Activated CD8-positive, alpha-beta T cell treated with anti-CD3 and anti-CD28 coated beads, Interleukin-2, amount 10 ng/mL, durations not matched to agents 7 days and 5 days (primary cell): ENCODE results near the gene UBAC2. TPM values are rescaled to one million over a fixed set of nuclear protein-coding genes. Genes with fewer than 3 reads are reported as not detected.
A peak's percentile ranks its signal among the peaks of the same experiment; 100 is the strongest.

ENCODE experiments used
- ATAC-seq: fragments of 150-1000 bp; cut with Tn5 transposase; one replicate; pipeline ENCODE4 v1.10.0; 2021; ENCODE audit warnings: moderate library complexity
- CTCF ChIA-PET: fragments of 350-600 bp; sonication (Branson Sonifier 250); formaldehyde crosslinking; loops from one replicate; lab custom pipeline; 2021; ENCODE audit warnings: antibody characterized with exemption; lab: Charles Lee
- POLR2A ChIA-PET: fragments of 350-600 bp; sonication (Branson Sonifier 250); formaldehyde crosslinking; loops from one replicate; lab custom pipeline; 2021; ENCODE audit warnings: antibody characterized with exemption; lab: Charles Lee
- DNase-seq: peaks from one replicate; pipeline ENCODE4 v3.0.0-alpha.2; 2020
- H3K27ac Mint-ChIP-seq: one replicate; pipeline ENCODE4 v1.8.0; 2021; ENCODE audit warnings: mild to moderate bottlenecking, mixed read lengths
- H3K27me3 Mint-ChIP-seq: one replicate; pipeline ENCODE4 v1.8.0; 2021; ENCODE audit warnings: low read depth, mixed read lengths
- H3K36me3 Mint-ChIP-seq: one replicate; pipeline ENCODE4 v1.8.0; 2021; ENCODE audit warnings: low read depth, mixed read lengths
- H3K4me1 Mint-ChIP-seq: one replicate; pipeline ENCODE4 v1.8.0; 2021; ENCODE audit warnings: low read depth, mixed read lengths
- H3K4me3 Mint-ChIP-seq: one replicate; pipeline ENCODE4 v1.8.0; 2021; ENCODE audit warnings: mild to moderate bottlenecking, mixed read lengths
- H3K9me3 Mint-ChIP-seq: one replicate; pipeline ENCODE4 v1.8.0; 2022; ENCODE audit warnings: mixed read lengths; ENCODE audit not compliant: insufficient read depth
- total RNA-seq, 2 experiments: library from RNA; stranded (reverse); gene quantifications; one replicate each; pipeline ENCODE4 v1.2.3, GENCODE V29; 2021

UBAC2 gene
- total RNA-seq, 2 experiments from 2014 or later = 67.4 to 71.2 TPM

GRCh38 chr13:99321709-99322108, 121.1 kb downstream of the UBAC2 start:
- POLR2A ChIA-PET = interaction anchor here (0.8 to 1.5 kb wide), 5 partner anchors 31 to 121 kb away, joined by 3 to 6 read pairs (median 4); partner anchors contain the start of gene UBAC2
- CTCF ChIA-PET = interaction anchor here (0.7 to 2.8 kb wide), 9 partner anchors 15 to 114 kb away, joined by 3 to 14 read pairs (median 5); partner anchors contain the start of gene GPR183
- H3K4me1 Mint-ChIP-seq = peaks cover 65% of the 10 kb centered on the region

GRCh38 chr13:99322297-99323103, 121.8 kb downstream of the UBAC2 start:
- peak; percentile 79 for ATAC-seq
- Mint-ChIP-seq H3K36me3 (peaks cover 59% of the 10 kb centered on the region), H3K4me3 (peak overlapping the region; percentile 51), H3K4me1 (peaks cover 61% of the 10 kb centered on the region), H3K27ac (peak overlapping the region; percentile 89), H3K27me3 (no peaks in the 10 kb centered on the region), H3K9me3 (no peaks in the 10 kb centered on the region)
- CTCF ChIA-PET = interaction anchor here (0.7 to 2.8 kb wide), 7 partner anchors 15 to 113 kb away, joined by 3 to 14 read pairs (median 6); partner anchors contain the start of gene GPR183
- POLR2A ChIA-PET = interaction anchor here (0.8 to 1.5 kb wide), 5 partner anchors 23 to 122 kb away, joined by 3 to 6 read pairs (median 4); partner anchors contain the start of gene UBAC2
- DNase-seq = peak; percentile 40

More at GRCh38 chr13:99321709-99322108, 121.1 kb downstream of the UBAC2 start:
- peaks cover 60% of the 10 kb centered on the region for H3K36me3 Mint-ChIP-seq
- ATAC-seq = no peak
- H3K27ac Mint-ChIP-seq = peak overlapping the region; percentile 89
- no peaks in the 10 kb centered on the region for H3K9me3 Mint-ChIP-seq
- no peaks in the 10 kb centered on the region for H3K27me3 Mint-ChIP-seq
- no peak overlapping the region for H3K4me3 Mint-ChIP-seq
- DNase-seq = no peak

DNA sequence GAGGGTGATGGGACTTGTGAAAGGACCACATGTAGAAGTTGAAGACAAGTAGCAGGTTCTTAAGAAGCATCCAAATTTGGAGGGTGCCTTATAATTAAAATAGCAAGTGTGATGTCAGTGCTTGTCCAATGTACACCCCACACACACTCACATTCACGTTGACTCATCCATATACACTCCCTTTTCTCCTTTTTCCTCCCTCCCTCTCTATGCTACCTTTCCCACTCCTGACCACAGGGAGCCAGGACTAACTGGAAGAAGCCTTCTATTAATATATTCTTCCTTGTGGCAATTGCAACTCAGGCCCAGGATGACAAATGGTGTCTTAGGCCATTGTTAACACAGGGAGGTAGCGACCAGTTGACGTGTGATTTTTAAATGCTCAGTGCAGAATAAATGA, 122.8 kb downstream of the UBAC2 start:
- peaks cover 61% of the 10 kb centered on the region for H3K4me1 Mint-ChIP-seq
- peak overlapping the region; percentile 89 for H3K27ac Mint-ChIP-seq
- no peak overlapping the region for H3K4me3 Mint-ChIP-seq
- ChIA-PET POLR2A (interaction anchor here (0.6 kb wide), 1 partner anchor 955 kb away, joined by 4 read pairs; no protein-coding TSS in a partner anchor), CTCF (interaction anchor here (1.0 to 2.8 kb wide), 5 partner anchors 54 to 147 kb away, joined by 3 to 14 read pairs (median 5); no protein-coding TSS in a partner anchor)
- DNase-seq (no peak), ATAC-seq (no peak)
- H3K27me3 Mint-ChIP-seq = no peaks in the 10 kb centered on the region
- peaks cover 63% of the 10 kb centered on the region for H3K36me3 Mint-ChIP-seq
- H3K9me3 Mint-ChIP-seq = no peaks in the 10 kb centered on the region

GRCh38 chr13:99326012-99326411, 125.4 kb downstream of the UBAC2 start:
- Mint-ChIP-seq H3K27ac (no peak overlapping the region), H3K4me3 (no peak overlapping the region)
- POLR2A ChIA-PET = interaction anchor here (1.7 kb wide), 1 partner anchor 27 kb away, joined by 5 read pairs; no protein-coding TSS in a partner anchor

DNA sequence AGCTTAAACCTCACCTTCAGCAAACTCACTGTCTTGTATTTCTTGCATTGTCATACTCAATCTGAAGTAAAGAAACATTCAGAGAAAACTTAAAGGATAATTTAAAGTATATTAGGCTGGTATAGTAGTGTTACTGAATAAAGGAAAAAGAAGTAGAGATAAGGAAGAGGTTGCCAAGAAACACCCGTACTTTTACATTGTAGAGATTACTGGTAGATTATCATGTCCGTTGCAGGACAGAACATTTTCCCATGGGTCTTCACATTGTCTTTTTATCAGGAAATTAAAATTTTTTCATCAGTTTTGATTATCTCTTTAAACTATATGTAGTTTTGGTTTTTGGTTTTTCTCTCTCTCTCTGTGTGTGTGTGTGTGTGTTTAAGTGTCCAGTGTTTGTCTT, 126.5 kb downstream of the UBAC2 start:
- Mint-ChIP-seq H3K36me3 (peaks cover 79% of the 10 kb centered on the region), H3K27ac (no peak overlapping the region), H3K4me1 (peaks cover 59% of the 10 kb centered on the region), H3K4me3 (no peak overlapping the region), H3K9me3 (no peaks in the 10 kb centered on the region), H3K27me3 (no peaks in the 10 kb centered on the region)
- ATAC-seq (no peak), DNase-seq (no peak)
- ChIA-PET CTCF (interaction anchor here (1.2 to 1.7 kb wide), 2 partner anchors 25 to 54 kb away, joined by 3 to 4 read pairs; no protein-coding TSS in a partner anchor), POLR2A (no interaction called here)

More at GRCh38 chr13:99326012-99326411, 125.4 kb downstream of the UBAC2 start:
- no peaks in the 10 kb centered on the region for H3K27me3 Mint-ChIP-seq
- no peak for ATAC-seq
- H3K4me1 Mint-ChIP-seq = peaks cover 56% of the 10 kb centered on the region
- H3K9me3 Mint-ChIP-seq = no peaks in the 10 kb centered on the region
- peaks cover 74% of the 10 kb centered on the region for H3K36me3 Mint-ChIP-seq
- CTCF ChIA-PET = interaction anchor here (1.0 kb wide), 1 partner anchor 150 kb away, joined by 3 read pairs; no protein-coding TSS in a partner anchor
- no peak for DNase-seq

DNA sequence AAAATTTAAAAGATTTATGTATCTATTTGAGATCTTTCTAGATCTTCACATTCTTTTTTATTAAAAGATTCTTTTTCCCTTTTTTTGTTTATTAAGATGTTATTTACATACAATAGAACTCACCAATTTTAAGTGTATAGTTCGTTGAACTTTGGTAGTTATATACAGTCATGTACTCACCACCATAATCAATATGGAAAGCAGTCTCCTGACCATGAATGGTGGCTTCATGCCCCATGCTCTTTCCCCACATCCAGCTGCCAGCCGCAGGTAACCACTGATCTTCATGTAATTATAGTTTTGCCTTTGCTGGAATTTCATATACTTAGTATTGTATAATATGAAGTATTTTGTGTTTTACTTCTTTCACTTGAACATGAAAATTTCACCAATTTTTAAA, 127.1 kb downstream of the UBAC2 start:
- Mint-ChIP-seq H3K27me3 (no peaks in the 10 kb centered on the region), H3K4me3 (no peak overlapping the region), H3K36me3 (peaks cover 77% of the 10 kb centered on the region)

GRCh38 chr13:99329477-99329876, 128.8 kb downstream of the UBAC2 start:
- CTCF ChIA-PET = interaction anchor here (1.2 to 3.5 kb wide), 6 partner anchors 11 to 107 kb away, joined by 3 to 19 read pairs (median 4); no protein-coding TSS in a partner anchor

More for the DNA sequence above, 127.1 kb downstream of the UBAC2 start:
- Mint-ChIP-seq H3K4me1 (peaks cover 59% of the 10 kb centered on the region), H3K9me3 (no peaks in the 10 kb centered on the region), H3K27ac (no peak overlapping the region)
- CTCF ChIA-PET = interaction anchor here (1.2 to 1.7 kb wide), 3 partner anchors 21 to 53 kb away, joined by 3 to 4 read pairs (median 3); no protein-coding TSS in a partner anchor
- POLR2A ChIA-PET = no interaction called here
- DNase-seq = no peak
- ATAC-seq = no peak

DNA sequence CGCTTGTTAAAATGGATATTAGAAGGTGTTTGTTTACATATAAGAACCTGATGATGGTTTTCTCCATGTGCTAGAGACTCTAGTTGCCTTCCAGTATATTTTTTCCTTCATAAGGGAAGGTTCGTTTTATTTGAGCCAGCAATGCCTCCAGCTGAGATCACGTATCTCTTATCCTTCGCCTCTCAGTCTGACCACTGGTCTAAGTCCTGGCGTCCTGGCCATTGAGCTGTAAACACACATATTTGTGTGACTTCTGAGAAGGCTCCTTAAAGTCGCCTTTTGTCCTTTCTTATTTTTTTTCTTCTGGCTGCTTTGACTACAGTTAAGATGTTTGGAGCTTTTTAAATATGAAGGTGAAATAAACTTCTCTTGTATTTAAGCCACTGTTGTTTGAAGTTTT, 130.3 kb downstream of the UBAC2 start:
- peaks cover 63% of the 10 kb centered on the region for H3K36me3 Mint-ChIP-seq
- H3K9me3 Mint-ChIP-seq = no peaks in the 10 kb centered on the region
- no peak for ATAC-seq
- H3K27ac Mint-ChIP-seq = no peak overlapping the region
- no peaks in the 10 kb centered on the region for H3K27me3 Mint-ChIP-seq
- H3K4me3 Mint-ChIP-seq = no peak overlapping the region
- peaks cover 39% of the 10 kb centered on the region for H3K4me1 Mint-ChIP-seq
- ChIA-PET CTCF (interaction anchor here (1.0 to 3.5 kb wide), 7 partner anchors 9 to 106 kb away, joined by 3 to 19 read pairs (median 4); no protein-coding TSS in a partner anchor), POLR2A (interaction anchor here (0.9 to 1.1 kb wide), 2 partner anchors 10 to 36 kb away, joined by 3 to 4 read pairs; no protein-coding TSS in a partner anchor)
- no peak for DNase-seq

More at GRCh38 chr13:99329477-99329876, 128.8 kb downstream of the UBAC2 start:
- H3K36me3 Mint-ChIP-seq = peaks cover 68% of the 10 kb centered on the region
- POLR2A ChIA-PET = no interaction called here
- no peaks in the 10 kb centered on the region for H3K9me3 Mint-ChIP-seq
- H3K4me1 Mint-ChIP-seq = peaks cover 50% of the 10 kb centered on the region
- no peak overlapping the region for H3K4me3 Mint-ChIP-seq
- H3K27ac Mint-ChIP-seq = no peak overlapping the region
- no peaks in the 10 kb centered on the region for H3K27me3 Mint-ChIP-seq
- DNase-seq (no peak), ATAC-seq (no peak)

GRCh38 chr13:99331881-99332293, 131.2 kb downstream of the UBAC2 start:
- ATAC-seq (peak; percentile 39), DNase-seq (no peak)
- ChIA-PET POLR2A (interaction anchor here (1.1 kb wide), 1 partner anchor 24 kb away, joined by 3 read pairs; no protein-coding TSS in a partner anchor), CTCF (interaction anchor here (1.0 to 3.5 kb wide), 3 partner anchors 17 to 66 kb away, joined by 3 to 19 read pairs (median 4); no protein-coding TSS in a partner anchor)
- Mint-ChIP-seq H3K36me3 (peaks cover 66% of the 10 kb centered on the region), H3K27me3 (no peaks in the 10 kb centered on the region), H3K4me1 (peaks cover 32% of the 10 kb centered on the region), H3K4me3 (no peak overlapping the region), H3K27ac (peak overlapping the region; percentile 36), H3K9me3 (no peaks in the 10 kb centered on the region)

DNA sequence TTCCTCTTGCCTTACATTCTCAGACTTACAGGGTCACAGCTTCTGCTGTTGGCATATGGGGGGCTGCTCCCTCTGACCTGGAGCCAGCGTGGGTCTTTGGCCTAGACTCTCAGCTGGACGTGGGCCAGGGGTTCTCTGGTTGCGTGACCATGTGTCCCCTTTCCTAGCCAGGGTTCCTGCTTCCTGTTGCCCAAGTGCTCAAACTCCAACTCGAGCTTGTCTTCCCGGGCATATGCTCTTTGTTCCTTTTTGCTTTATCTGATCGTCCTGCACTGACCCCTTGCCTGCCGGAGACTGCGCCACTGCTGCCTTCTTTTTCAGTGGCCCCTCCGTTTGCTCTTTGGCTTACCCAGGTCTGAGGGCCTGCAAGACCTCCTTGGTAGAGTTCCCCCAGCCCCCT, 131.8 kb downstream of the UBAC2 start:
- CTCF ChIA-PET = no interaction called here
- no peak overlapping the region for H3K27ac Mint-ChIP-seq
- POLR2A ChIA-PET = interaction anchor here (1.1 kb wide), 1 partner anchor 23 kb away, joined by 3 read pairs; no protein-coding TSS in a partner anchor
- ATAC-seq (no peak), DNase-seq (no peak)
- H3K4me3 Mint-ChIP-seq = no peak overlapping the region
- H3K4me1 Mint-ChIP-seq = peaks cover 30% of the 10 kb centered on the region
- no peaks in the 10 kb centered on the region for H3K9me3 Mint-ChIP-seq
- no peaks in the 10 kb centered on the region for H3K27me3 Mint-ChIP-seq
- peaks cover 61% of the 10 kb centered on the region for H3K36me3 Mint-ChIP-seq

DNA sequence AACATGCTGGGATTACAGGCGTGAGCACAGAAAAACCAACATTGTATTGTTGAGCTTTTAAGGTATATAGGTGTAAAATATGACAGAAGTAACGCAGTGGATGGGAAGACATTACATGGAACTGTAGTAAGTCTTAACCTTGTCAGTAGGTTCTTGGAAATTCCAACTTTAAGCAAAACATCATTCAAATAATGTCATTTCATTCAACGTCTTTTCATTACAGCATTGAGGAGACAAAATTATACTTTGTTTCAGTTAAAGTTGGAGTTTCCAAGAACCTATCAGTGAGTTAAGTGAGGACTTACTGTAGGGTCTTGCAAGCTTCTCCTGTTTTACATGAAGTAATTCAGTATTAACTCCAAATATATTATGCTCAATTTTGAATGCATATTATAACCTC, 133.6 kb downstream of the UBAC2 start:
- H3K4me1 Mint-ChIP-seq = peaks cover 39% of the 10 kb centered on the region
- peaks cover 62% of the 10 kb centered on the region for H3K36me3 Mint-ChIP-seq
- H3K27ac Mint-ChIP-seq = no peak overlapping the region

More for the DNA sequence above, 133.6 kb downstream of the UBAC2 start:
- DNase-seq (no peak), ATAC-seq (no peak)
- ChIA-PET CTCF (interaction anchor here (1.2 to 1.7 kb wide), 4 partner anchors 18 to 65 kb away, joined by 3 to 6 read pairs (median 6); no protein-coding TSS in a partner anchor), POLR2A (no interaction called here)
- no peaks in the 10 kb centered on the region for H3K27me3 Mint-ChIP-seq
- no peaks in the 10 kb centered on the region for H3K9me3 Mint-ChIP-seq
- no peak overlapping the region for H3K4me3 Mint-ChIP-seq
